GM12878 (cell line): ENCODE results near the gene RBMS1. TPM values are rescaled to one million over a fixed set of nuclear protein-coding genes. Genes with fewer than 3 reads are reported as not detected.

Source experiments
- ATAC-seq: fragments of 200-7000 bp; cut with Tn5 transposase; 3 replicates; pipeline ENCODE4 v1.9.1; 2020; ENCODE audit warnings: mild to moderate bottlenecking, moderate library complexity
- BruUV-seq: library from RNA; stranded (reverse); fragments of 400-500 nt; replicated peaks from 2 replicates; lab custom pipeline; 2021; lab: Mats Ljungman, UMichigan
- CTCF ChIA-PET: fragments of 300-600 bp; sonication (Branson Sonifier 250); formaldehyde crosslinking; extraction: SDS; loops from one replicate; lab custom pipeline; 2021; ENCODE audit warnings: inconsistent platforms; lab: Yijun Ruan, JAX
- POLR2A ChIA-PET: fragments of 350-600 bp; formaldehyde crosslinking; extraction: SDS; loops from one replicate; lab custom pipeline; 2021; ENCODE audit warnings: inconsistent platforms; lab: Charles Lee
- RAD21 ChIA-PET: fragments of 300-600 bp; sonication (Branson Sonifier 250); formaldehyde crosslinking; loops from one replicate; lab custom pipeline; 2023; ENCODE audit warnings: antibody characterized with exemption; ENCODE audit not compliant: unreplicated experiment; lab: Charles Lee
- SMC1A ChIA-PET: fragments of 300-600 bp; sonication (Branson Sonifier 250); formaldehyde crosslinking; loops from one replicate; lab custom pipeline; 2023; ENCODE audit not compliant: unreplicated experiment, uncharacterized antibody; lab: Charles Lee
- DNase-seq: peaks from one replicate; pipeline ENCODE4 v3.0.0-alpha.2; 2011; ENCODE audit warnings: low read depth, low spot score
- FAIRE-seq: peaks from 3 replicates; lab custom pipeline; 2011; peaks lifted over from hg19 to GRCh38; lab: Jason Lieb, UNC
- H2AFZ ChIP-seq: 2 replicates; pipeline ENCODE4 v1.6.0; 2011; ENCODE audit warnings: low read depth, low read length, control low read depth; ENCODE audit not compliant: control insufficient read depth
- H3K27ac ChIP-seq: 2 replicates; pipeline ENCODE4 v1.5.1; 2011; ENCODE audit warnings: control low read depth; ENCODE audit not compliant: control insufficient read depth, insufficient read depth
- H3K27me3 ChIP-seq, 2 experiments: replicated peaks in 1 of 2; 2 replicates each; pipeline versions ENCODE4 v1.6.0 to v1.6.1; 2011; ENCODE audit warnings: low read length in 1 of 2; ENCODE audit not compliant: control insufficient read depth in 2 of 2, insufficient read depth in 2 of 2
- H3K36me3 ChIP-seq, 2 experiments: 2 replicates each; pipeline ENCODE4 v1.5.1; 2011; ENCODE audit warnings: low read length in 1 of 2; ENCODE audit not compliant: control insufficient read depth in 2 of 2, insufficient read depth in 2 of 2
- H3K4me1 ChIP-seq: 2 replicates; pipeline ENCODE4 v1.6.1; 2011; ENCODE audit warnings: mild to moderate bottlenecking, low read length, moderate library complexity, mixed read lengths; ENCODE audit not compliant: control insufficient read depth, insufficient read depth
- H3K4me2 ChIP-seq: 2 replicates; pipeline ENCODE4 v1.6.0; 2011; ENCODE audit warnings: control low read depth; ENCODE audit not compliant: control insufficient read depth, insufficient read depth
- H3K4me3 ChIP-seq: fragments of 200-600 bp; sonication (generic); 2 replicates; pipeline ENCODE4 v1.5.1; 2016
- H3K79me2 ChIP-seq: 2 replicates; pipeline ENCODE4 v1.6.0; 2011; ENCODE audit warnings: low read length; ENCODE audit not compliant: control insufficient read depth, insufficient read depth
- H3K9ac ChIP-seq: 2 replicates; pipeline ENCODE4 v1.8.0; 2011; ENCODE audit warnings: low read length, control low read depth, mixed read lengths; ENCODE audit not compliant: control insufficient read depth, insufficient read depth
- H3K9me3 ChIP-seq: replicated peaks from 3 replicates; pipeline ENCODE4 v1.5.1; 2011; ENCODE audit warnings: mild to moderate bottlenecking, low read length; ENCODE audit not compliant: control insufficient read depth, insufficient read depth
- H4K20me1 ChIP-seq: 2 replicates; pipeline ENCODE4 v1.6.0; 2011; ENCODE audit not compliant: control insufficient read depth, insufficient read depth
- ATF3 ChIP-seq: IDR thresholded peaks from 2 replicates; pipeline ENCODE4 v1.6.1; 2011; ENCODE audit warnings: low read depth, mild to moderate bottlenecking, low read length, moderate library complexity, borderline replicate concordance; ENCODE audit errors: extremely low read depth
- ATF7 ChIP-seq: fragments of 450-650 bp; IDR thresholded peaks from 2 replicates; pipeline ENCODE4 v1.6.1; 2016; ENCODE audit warnings: low read depth, mild to moderate bottlenecking
- BCLAF1 ChIP-seq: fragments of 450-650 bp; IDR thresholded peaks from 2 replicates; pipeline ENCODE4 v1.6.1; 2017; ENCODE audit warnings: antibody characterized with exemption, mild to moderate bottlenecking, moderate library complexity
- CHD4 ChIP-seq: fragments of 200-600 bp; sonication (generic); IDR thresholded peaks from 2 replicates; pipeline ENCODE4 v1.6.1; 2016; ENCODE audit warnings: mild to moderate bottlenecking
- HSF1 ChIP-seq: fragments of 150-350 bp; IDR thresholded peaks from 2 replicates; pipeline ENCODE4 v1.6.1; 2014; ENCODE audit warnings: mild to moderate bottlenecking, low read depth, low read length
- NR2C1 ChIP-seq: fragments of 450-650 bp; IDR thresholded peaks from 2 replicates; pipeline ENCODE4 v1.6.1; 2017; ENCODE audit warnings: antibody characterized with exemption, mild to moderate bottlenecking, moderate library complexity
- NRF1 ChIP-seq: conservative IDR thresholded peaks from 2 replicates; pipeline ENCODE4 v1.6.1; 2011; ENCODE audit warnings: mild to moderate bottlenecking, low read depth, low read length, improper control_type of control experiment
- PBX3 ChIP-seq: IDR thresholded peaks from 2 replicates; pipeline ENCODE4 v1.6.1; 2011; ENCODE audit warnings: mild to moderate bottlenecking, low read depth, low read length, moderate library complexity; ENCODE audit not compliant: insufficient replicate concordance
- RELA ChIP-seq: fragments of 450-650 bp; IDR thresholded peaks from 2 replicates; pipeline ENCODE4 v1.8.0; 2014; ENCODE audit warnings: borderline replicate concordance; ENCODE audit not compliant: partially characterized antibody
- REST ChIP-seq: IDR thresholded peaks from 2 replicates; pipeline ENCODE4 v1.6.1; 2012; ENCODE audit warnings: mild to moderate bottlenecking, low read depth, low read length
- TCF7 ChIP-seq: IDR thresholded peaks from 2 replicates; pipeline ENCODE4 v1.6.1; 2014; ENCODE audit warnings: antibody characterized with exemption, borderline replicate concordance
- ZNF217 ChIP-seq: fragments of 450-650 bp; IDR thresholded peaks from 2 replicates; pipeline ENCODE4 v1.6.1; 2017; ENCODE audit warnings: antibody characterized with exemption, mild to moderate bottlenecking
- WGBS: methylation state at CpG from one replicate; pipeline ENCODE4 v1.1.6; 2016; ENCODE audit warnings: low lambda C conversion rate; ENCODE audit not compliant: insufficient replicate concordance, insufficient coverage; ENCODE audit errors: missing lambda C conversion rate; 5-methylcytosine and 5-hydroxymethylcytosine counted together
- in situ Hi-C: fragments of 300-500 bp; cut with MboI; formaldehyde crosslinking; loops from 9 replicates; pipeline ENCODE4 v1.14.3; 2018; ENCODE audit warnings: mixed read lengths
- intact Hi-C: fragments of 100-400 bp; cut with micrococcal nuclease; formaldehyde crosslinking; loops from one replicate; pipeline ENCODE4 v1.14.2; 2022; ENCODE audit not compliant: unreplicated experiment
- polyA plus RNA-seq, 11 experiments: library from polyadenylated mRNA; depleted of rRNA in 4 of 11; unstranded in 6 of 11; stranded (reverse) in 5 of 11; fragments of >200 nt; fragmentation: Nextera tagmentation in 4 of 11; fragmentation: Illumina TruSeq in 1 of 11; extraction: Ambion mirVana in 4 of 11; extraction: Trizol in 1 of 11; gene quantifications; 1 replicate in 1 of 11; 2 replicates in 10 of 11; pipeline versions ENCODE4 v1.2.1 to v1.2.3, GENCODE V29; 2011 to 2016; ENCODE audit warnings: inconsistent platforms in 2 of 11, missing spikeins in 2 of 11, low read depth in 1 of 11
- total RNA-seq, 4 experiments: library from RNA; depleted of rRNA in 3 of 4; stranded (reverse); fragments of >200 nt in 3 of 4; fragmentation: Illumina TruSeq in 1 of 4; extraction: Trizol in 1 of 4; gene quantifications; 2 replicates each; pipeline versions ENCODE4 v1.2.1 to v1.2.3, GENCODE V29; 2013 to 2021

RBMS1 gene
- total and polyA plus RNA-seq, 10 of the 15 experiments (the other 5 are each of a cell fraction or from before 2014, with no cell fraction given), result 0.04 to 0.31 (median 0.17) TPM; not detected in 1

GRCh38 chr2:160293391-160294091 is 200.1 kb downstream of the RBMS1 start:
- 26% methylated on average over 6 of the region's 6 CpGs for WGBS
- H3K27me3 ChIP-seq, result no peaks in the 10 kb centered on the region; a peak in 2 of 4 replicates
- intact Hi-C loops (no loop called here), in situ Hi-C loops (no loop called here)
- no peak overlapping the region for H3K4me2 ChIP-seq
- RAD21 ChIA-PET, result no interaction called here
- POLR2A ChIA-PET, result no interaction called here
- no peak for ATAC-seq
- no peak for FAIRE-seq
- no peaks in the 10 kb centered on the region for H3K79me2 ChIP-seq
- CTCF ChIA-PET, result interaction anchor here (0.9 to 3.7 kb wide), 2 partner anchors 184 to 701 kb away, joined by 3 to 9 read pairs; no protein-coding TSS in a partner anchor
- no peak overlapping the region for H3K27ac ChIP-seq
- H3K9ac ChIP-seq, result no peak overlapping the region
- no peaks in the 10 kb centered on the region for H3K9me3 ChIP-seq
- no peak overlapping the region for H3K4me3 ChIP-seq
- H4K20me1 ChIP-seq, result no peaks in the 10 kb centered on the region
- SMC1A ChIA-PET, result interaction anchor here (1.4 to 1.6 kb wide), 2 partner anchors 20 to 30 kb away, joined by 3 read pairs; no protein-coding TSS in a partner anchor
- TF ChIP-seq REST, result no peak
- no peak for TF ChIP-seq BCLAF1
- no peak for TF ChIP-seq ZNF217
- TF ChIP-seq ATF7, result no peak
- no peak for TF ChIP-seq NRF1
- TF ChIP-seq CHD4, result no peak
- no peak for TF ChIP-seq PBX3
- no peak for TF ChIP-seq ATF3
- TF ChIP-seq RELA, result no peak
- no peak for TF ChIP-seq NR2C1
- no peak for TF ChIP-seq TCF7
- TF ChIP-seq HSF1, result no peak
- no TSS peak for BruUV-seq
- H3K36me3 ChIP-seq, result no peaks in the 10 kb centered on the region
- no peaks in the 10 kb centered on the region for H3K4me1 ChIP-seq
- H2AFZ ChIP-seq, result no peak overlapping the region
- DNase-seq, result no peak
